Sigmoid colon (tissue), 4 donors: ENCODE data around the gene TRIM39.

Experiments
- POLR2AphosphoS5 ChIP-seq, 4 donors: sonication (generic); formaldehyde crosslinking; IDR thresholded peaks; one replicate each; pipeline ENCODE4 v1.6.1; 2017; ENCODE audit warnings: antibody characterized with exemption in 4 of 4
- TF ChIP-seq, protein P1 (sequence below), 4 experiments: fragments of 450-650 bp in 3 of 4; fragments of 200-600 bp in 1 of 4; IDR thresholded peaks; one replicate each; pipeline ENCODE4 v1.5.1; 2016 to 2019; ENCODE audit warnings: antibody characterized with exemption in 4 of 4, mild to moderate bottlenecking in 3 of 4, moderate library complexity in 2 of 4

DNA sequence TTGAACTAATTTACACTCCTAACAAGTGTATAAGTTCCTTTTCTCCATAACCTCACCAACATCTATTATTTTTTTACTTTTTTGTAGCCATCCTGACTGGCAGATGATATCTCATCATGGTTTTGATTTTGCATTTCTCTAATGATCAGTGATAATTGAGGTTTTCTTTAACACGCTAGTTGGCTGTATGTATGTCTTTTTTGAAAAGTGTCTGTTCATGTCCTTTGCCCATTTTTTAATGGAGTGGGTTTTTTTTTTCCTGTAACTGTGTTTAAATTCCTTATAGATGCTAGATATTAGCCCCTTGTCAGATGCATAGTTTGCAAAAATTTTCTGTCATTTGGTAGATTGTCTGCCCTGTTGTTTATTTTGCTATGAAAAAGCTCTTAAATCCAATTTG, 39.6 kb upstream of the TRIM39 start:
- TF ChIP-seq, protein P1, sequence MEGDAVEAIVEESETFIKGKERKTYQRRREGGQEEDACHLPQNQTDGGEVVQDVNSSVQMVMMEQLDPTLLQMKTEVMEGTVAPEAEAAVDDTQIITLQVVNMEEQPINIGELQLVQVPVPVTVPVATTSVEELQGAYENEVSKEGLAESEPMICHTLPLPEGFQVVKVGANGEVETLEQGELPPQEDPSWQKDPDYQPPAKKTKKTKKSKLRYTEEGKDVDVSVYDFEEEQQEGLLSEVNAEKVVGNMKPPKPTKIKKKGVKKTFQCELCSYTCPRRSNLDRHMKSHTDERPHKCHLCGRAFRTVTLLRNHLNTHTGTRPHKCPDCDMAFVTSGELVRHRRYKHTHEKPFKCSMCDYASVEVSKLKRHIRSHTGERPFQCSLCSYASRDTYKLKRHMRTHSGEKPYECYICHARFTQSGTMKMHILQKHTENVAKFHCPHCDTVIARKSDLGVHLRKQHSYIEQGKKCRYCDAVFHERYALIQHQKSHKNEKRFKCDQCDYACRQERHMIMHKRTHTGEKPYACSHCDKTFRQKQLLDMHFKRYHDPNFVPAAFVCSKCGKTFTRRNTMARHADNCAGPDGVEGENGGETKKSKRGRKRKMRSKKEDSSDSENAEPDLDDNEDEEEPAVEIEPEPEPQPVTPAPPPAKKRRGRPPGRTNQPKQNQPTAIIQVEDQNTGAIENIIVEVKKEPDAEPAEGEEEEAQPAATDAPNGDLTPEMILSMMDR (IDR thresholded peaks at IDR 0.05): no peak
- no peak for TF ChIP-seq POLR2AphosphoS5 (IDR thresholded peaks at IDR 0.05)
